NCI-H2107 treated with DMSO at 0.1 percent for 48 hours (cell line): ENCODE measurements around the gene EEF1G.
"Not testable (repeated sequence)": the region's sequence is repeated elsewhere in the genome, so short reads cannot be mapped to it uniquely, and the experiment has no call there.

Source experiments
- DNase-seq: peaks from one replicate; lab custom pipeline; 2025; ENCODE audit not compliant: unreplicated experiment; lab: John Stamatoyannopoulos, UW

Gene EEF1G

GRCh38 chr11:62578541-62578940 lies 4.8 kb upstream of the EEF1G start:
- DNase-seq = no peak

- no peak for DNase-seq
Measured at GRCh38 chr11:62577046-62577714, 3.5 kb upstream of the EEF1G start.

GRCh38 chr11:62575837-62576236 lies 2.1 kb upstream of the EEF1G start:
- no peak for DNase-seq

GRCh38 chr11:62575156-62575555 lies 1.5 kb upstream of the EEF1G start:
- no peak for DNase-seq

- DNase-seq = no peak
Measured at GRCh38 chr11:62574363-62575071, 826 bp upstream of the EEF1G start.

- no peak for DNase-seq
Measured at GRCh38 chr11:62573006-62573591, 592 bp downstream of the EEF1G start.

- no peak for DNase-seq
Measured at GRCh38 chr11:62572431-62572830, 1.3 kb downstream of the EEF1G start.

GRCh38 chr11:62571493-62571892 lies 2.2 kb downstream of the EEF1G start:
- not testable (repeated sequence) for DNase-seq

- DNase-seq = not testable (repeated sequence)
Measured at GRCh38 chr11:62570903-62571302, 2.8 kb downstream of the EEF1G start.

- DNase-seq = no peak
Measured at GRCh38 chr11:62569611-62570010, 4.1 kb downstream of the EEF1G start.

- no peak for DNase-seq
Measured at GRCh38 chr11:62567018-62567633, 6.6 kb downstream of the EEF1G start.

- DNase-seq = no peak
Measured at GRCh38 chr11:62566247-62566646, 7.4 kb downstream of the EEF1G start.

GRCh38 chr11:62565100-62565802 lies 8.4 kb downstream of the EEF1G start:
- no peak for DNase-seq

- not testable (repeated sequence) for DNase-seq
Measured at GRCh38 chr11:62561677-62562230, 11.9 kb downstream of the EEF1G start.

- DNase-seq = peak; percentile 71
Measured at GRCh38 chr11:62560566-62561103, 13.1 kb downstream of the EEF1G start.

- DNase-seq = not testable (repeated sequence)
Measured at GRCh38 chr11:62559626-62560025, 14.1 kb downstream of the EEF1G start.

- DNase-seq = no peak
Measured at GRCh38 chr11:62559204-62559603, 14.5 kb downstream of the EEF1G start.

- no peak for DNase-seq
Measured at GRCh38 chr11:62558669-62559068, 15.0 kb downstream of the EEF1G start.

GRCh38 chr11:62556875-62557631 lies 16.6 kb downstream of the EEF1G start:
- no peak for DNase-seq
